Measurements from ENCODE around the gene MAP1LC3B.
"Not testable (repeated sequence)": the region's sequence is repeated elsewhere in the genome, so short reads cannot be mapped to it uniquely, and the experiment has no call there.

The MAP1LC3B gene

DNA sequence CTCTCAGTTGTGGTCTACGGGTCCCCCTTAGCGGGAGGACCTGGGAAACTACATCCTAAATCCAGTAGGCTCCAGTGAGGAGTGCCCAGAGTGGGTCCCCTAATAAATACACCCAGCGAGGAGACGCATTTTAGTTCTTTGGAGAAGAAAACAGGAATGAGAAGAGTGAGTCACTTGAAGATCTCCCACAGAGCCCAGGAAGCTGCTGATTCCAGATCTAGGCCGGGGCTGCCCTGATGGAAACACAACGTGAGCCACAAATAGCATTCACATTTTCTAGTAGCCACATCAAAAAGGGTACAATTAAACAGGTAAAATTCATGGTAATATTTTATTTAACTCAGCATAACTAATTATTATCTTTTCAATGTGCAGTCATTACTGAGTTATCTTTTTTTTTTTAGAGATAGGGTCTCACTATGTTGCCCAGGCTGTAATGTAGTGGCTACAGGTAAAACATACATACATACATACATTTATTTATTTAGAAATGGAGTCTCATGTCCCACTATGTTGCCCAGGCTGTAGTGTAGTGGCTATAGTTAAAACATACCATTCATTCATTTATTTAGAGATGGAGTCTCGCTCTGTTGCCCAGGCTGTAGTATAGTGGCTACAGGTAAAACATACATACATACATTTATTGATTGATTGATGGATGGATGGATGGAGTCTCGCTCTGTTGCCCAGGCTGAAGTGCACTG lies 30.1 kb upstream of the MAP1LC3B start:
- no peak for DNase-seq

DNA sequence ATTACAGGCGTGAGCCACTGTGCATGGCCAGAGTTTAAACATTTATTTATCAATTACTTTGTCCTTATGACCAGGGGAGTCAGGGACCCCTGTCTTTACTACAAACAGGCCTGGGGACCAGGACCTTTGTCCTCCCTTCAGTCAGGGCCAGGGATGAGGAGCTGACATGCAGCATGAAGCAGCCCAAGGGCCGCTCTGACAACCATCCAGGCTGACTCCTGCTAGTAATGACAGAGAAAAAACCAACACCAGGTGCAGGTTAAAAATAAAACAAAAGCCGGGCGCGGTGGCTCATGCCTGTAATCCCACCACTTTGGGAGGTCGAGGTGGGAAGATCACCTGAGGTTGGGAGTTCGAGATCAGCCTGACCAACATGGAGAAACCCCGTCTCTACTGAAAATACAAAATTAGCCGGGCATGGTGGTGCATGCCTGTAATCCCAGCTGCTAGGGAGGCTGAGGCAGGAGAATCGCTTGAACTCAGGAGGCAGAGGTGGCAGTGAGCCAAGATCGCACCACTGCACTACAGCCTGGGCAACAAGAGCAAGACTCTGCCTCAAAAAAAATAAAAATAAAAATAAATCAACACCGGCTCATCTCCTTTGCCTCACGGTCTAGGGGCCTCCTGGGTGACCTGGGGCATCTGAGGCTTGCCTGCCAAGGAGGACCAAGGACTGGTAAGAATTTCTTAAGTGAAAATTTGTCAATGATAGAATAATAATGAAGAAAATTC lies 29.1 kb upstream of the MAP1LC3B start:
- DNase-seq: not testable (repeated sequence)

DNA sequence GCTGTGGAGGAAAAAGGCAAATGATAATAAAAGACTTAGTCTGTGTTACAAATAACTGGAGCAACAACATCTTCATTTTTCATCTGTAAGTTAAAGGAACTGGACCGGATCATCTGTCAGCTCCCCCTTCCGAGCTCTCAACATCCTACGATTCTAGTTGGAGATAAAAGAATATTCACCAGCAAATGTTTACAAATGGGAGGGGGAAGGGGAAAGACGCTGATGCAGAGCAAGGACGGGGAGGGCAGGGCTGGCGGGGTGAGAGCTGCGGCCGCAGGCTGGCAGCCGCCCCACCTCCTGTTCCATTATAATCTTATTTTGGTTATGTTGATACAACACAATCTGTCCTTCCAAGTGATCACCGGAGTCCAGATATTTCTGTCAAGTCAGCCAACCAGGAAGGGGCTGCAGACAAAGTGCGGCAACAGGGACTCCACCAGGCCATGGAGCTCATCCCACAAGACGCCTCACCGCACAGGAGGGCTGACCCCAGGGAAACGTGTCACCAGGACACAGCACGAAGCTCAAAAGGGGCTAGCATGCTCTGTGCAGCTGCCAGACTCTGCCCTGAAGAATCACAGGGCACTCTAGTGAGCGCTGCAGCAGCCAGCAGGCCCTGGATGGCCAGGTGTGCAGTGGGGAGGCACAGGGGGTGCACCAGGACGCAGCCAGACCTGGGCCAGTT lies 28.2 kb upstream of the MAP1LC3B start:
- DNase-seq: no peak

DNA sequence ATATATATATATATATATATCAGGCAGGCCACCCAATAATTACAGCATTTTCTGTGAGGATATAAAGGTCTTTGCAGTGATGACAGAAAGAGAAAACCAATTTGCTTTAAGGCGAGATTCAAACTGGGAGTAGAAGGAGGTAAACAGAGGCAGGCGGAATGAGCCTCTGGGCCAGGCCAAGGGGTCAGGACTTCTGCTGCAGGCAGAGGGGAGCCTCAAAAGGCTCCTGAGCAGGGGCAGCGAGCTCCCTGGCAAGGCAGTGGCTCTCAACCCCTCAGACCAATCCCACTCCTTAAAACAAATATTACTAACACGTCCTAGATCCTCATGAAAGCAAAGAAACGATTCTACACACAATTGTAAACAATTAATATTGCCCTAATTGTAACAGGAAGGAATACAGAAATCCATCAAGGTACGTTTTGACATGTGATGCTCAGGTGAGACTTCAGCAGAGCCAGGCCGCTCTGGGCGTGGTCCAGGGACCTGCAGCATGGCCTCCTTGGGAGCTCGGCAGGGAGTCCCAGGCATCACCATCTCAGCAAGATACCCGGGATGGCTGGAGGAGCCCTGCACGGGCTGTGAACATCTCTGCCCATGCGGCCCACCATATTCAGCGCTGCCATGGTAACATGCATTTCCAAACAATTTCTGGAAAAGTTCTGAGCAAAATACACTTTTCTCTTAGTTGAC lies 27.0 kb upstream of the MAP1LC3B start:
- no peak for DNase-seq

DNA sequence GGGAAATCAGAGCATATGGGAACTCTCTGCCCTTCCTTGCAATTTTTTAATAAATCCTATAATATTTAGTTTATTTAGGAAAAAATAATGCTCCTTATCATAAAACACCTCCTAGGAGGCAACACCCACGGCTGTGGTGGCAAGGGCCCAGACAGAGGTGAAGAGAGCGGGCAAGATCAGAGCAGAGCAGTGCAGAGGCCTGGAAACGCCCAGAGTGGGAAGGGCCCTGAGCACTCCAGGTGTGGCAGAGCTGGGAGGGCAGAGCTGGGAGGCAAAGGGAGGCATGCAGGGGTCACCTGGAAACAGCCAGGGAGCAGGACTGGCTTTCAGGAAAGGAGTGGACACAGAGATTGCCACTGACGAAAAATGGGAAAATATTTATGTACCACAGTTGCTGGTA lies 25.8 kb upstream of the MAP1LC3B start:
- DNase-seq: no peak

DNA sequence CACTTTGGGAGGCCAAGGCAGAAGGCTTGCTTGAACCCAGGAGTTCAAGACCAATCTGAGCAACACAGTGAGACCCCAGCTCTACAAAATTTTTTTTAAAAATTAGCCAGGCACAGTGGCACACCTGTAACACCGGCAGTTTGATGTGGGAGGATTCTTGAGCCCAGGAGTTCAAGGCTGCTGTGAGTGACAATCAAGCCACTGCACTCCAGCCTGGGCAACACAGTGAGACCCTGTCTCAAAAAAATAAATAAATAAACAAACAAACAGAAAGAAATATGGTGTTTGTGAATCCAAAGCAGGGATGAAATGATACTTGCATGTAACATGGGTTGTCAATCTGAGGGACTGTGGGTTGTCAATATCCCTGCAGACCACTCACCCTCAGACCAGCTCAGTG lies 25.2 kb upstream of the MAP1LC3B start:
- no peak for DNase-seq

DNA sequence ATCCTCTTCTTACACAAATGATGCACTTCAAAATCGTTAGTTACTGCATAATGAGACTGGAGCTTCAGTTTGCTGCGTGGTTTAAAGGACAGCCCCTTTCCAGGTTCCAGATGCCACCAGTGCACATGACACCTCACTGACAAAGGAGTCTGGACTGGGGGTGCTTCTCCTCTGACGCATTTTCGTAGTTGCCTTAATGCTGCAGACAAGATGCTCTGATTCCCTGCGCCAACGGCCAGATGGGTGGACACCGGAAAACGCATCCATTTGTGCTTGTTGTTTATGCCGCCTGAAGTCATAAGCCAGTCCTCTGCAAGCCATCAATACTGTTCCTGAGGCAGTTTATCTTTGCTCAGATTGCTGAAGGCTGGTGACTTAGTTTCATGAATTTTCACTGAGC lies 24.6 kb upstream of the MAP1LC3B start:
- DNase-seq: no peak

DNA sequence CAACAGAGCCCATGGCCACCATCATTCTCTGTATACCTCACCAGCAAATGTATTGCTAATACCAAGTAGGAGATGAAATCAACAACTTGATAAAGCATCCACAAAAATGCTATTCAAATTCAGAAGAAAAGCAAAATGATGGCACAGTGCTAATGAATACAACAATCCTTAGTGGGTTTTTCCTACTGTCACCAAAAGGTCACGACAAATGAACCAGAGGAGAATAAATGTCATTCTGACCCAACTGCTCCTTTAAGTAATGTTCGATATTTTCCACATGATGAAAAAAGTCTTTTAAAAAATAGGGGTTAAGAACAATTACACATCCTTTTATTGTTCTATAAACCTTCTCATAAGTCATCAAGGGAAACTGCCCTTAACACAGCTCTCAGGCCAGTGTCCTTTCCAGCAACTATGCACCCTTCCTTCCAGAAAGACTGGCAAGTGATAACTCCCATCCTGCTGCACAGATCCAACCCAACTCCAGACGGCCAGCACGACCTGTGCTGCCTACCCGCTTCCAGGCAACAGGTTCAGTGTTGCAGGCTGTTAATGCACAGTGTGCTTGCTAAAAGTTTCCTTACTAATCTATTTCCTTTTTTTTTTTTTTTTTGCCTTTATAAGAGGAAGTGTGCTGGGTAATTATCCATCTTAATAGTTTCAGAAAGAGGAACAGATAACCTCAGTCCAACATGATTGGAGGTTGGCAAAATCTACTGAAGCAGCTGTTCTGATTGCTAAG lies 23.9 kb upstream of the MAP1LC3B start:
- DNase-seq: no peak

DNA sequence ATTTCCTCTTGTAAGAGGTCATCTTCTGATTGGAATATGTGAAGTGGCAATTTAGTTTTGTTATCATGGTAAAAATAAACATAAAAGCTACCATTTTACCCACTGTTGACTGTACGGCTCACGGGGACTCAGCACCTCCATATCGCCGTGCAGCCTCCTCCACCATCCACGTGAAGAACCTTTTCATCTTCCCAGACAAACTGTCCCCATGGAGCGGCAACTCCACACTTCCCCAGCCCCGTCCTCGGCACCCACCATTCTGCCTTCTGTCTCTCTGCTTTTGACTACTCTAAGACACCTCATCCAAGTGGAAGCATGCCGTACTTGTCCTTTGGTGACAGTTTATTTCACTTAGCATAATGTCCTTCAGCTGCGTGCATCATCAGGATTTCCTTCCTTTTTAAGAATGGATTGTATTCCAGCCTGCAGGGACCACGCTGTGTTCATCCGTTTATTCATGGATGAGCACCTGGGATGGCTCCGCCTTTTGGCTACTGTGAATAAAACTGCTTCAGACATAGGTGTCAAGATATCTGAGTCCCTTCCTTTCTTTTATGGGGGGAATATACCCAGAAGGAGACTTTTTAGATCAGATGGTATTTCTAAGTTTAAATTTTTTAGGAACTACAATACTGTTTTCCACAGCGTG lies 22.9 kb upstream of the MAP1LC3B start:
- DNase-seq: no peak

DNA sequence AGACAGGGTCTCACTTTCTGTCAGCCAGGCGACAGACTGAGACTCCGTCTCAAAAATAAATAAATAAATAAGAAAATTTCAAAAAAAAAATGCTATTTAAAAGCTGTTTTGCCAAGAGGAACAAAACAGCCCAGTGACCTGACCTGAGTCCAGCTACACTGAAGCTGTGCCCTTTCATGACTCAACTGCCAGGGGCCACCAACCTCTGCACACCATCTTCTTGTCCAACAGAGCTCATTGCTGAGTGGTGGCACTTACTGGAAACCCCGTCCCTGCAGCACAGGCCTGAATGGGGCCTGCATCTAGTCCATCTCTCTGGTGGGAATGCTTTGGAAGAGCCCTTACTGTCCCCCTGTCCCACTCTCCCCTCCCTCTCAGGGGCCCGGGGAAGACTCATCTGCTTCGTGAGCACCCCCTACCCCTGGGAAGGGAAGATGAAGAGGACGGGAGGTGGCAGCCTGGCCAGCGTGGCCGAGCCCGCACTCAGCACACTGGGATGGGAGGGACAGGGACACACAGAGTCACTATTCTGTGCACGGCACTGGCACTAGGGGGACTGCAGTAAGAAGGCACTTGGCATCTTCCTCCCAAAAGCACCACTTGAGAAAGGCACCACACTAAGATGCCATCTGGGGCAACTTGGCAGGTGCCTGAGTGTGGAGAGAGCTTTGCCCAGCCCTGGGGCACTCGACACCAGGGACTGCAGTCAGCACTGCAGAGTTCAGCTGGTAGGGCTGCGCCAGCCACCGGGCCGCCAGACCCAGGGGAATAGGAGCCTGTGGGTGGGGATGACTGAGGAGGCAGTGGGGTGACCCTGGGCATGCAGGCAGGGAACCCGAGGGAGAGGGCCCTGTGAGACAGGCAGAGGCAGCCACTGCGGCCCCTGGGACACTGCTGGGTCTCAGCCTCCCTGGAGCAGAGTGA lies 22.1 kb upstream of the MAP1LC3B start:
- no peak for DNase-seq

DNA sequence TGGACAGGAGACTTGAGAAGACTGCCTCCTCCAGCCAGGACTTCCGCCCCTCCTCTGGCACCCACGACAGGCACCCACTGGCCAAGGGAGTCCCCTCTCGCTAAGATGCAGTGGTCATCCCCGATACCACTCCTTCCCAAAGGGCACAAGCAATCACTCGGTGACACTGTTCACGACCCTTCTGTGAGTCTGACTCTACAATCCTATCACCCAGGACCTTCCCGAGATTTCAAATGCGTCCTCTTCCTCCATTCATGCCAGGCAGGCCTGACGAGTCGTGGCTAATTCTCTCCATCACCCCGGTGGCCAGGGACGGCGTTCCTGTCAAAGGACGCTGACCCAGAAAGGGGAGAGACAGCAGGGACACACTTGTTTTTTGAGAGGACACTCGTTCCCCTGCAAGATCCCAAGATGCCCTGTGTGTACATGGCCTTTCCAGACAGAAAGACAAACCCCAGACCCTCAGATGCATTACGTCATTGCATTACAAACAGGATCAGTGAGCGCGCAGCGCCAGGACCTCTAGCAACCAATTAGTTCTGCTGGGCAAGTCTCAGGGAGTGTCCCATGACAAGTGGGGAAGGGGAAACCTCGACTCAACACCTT lies 20.8 kb upstream of the MAP1LC3B start:
- DNase-seq: no peak

DNA sequence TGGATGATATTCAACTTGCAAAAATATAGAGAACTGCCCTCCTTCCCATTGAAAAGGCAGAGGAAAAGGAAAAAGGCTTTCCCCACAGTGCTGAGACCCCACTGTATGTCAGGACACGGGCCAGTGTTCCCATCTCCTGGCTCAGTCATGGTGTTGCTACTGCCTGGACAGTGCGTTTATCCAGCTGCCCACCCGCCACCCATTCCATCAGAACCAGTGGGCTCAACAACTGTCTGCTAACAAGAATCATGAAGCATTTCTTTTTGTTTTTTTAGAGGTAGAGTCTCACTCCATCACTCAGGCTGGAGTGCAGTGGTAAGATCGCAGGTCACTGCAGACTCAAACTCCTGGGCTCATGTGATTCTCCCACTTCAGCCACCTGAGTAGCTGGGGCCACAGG lies 19.8 kb upstream of the MAP1LC3B start:
- no peak for DNase-seq

DNA sequence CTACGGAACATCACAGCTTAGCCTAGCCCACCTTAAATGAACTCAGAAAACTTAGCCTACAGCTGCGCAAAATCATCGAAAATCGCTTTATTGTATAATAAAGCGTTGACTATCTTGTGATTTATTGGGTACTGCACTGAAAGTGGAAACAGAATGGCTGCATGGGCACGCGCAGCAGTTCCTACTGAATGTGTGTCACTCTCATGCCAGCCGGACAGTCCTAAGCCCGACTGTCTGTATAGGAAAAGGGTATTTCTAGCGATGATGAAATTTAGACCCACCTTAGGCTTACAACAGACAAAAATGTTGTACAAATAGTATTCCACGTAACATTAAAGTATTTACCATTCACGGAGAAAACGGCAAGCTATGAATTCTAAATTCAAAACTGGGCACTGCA lies 17.8 kb upstream of the MAP1LC3B start:
- DNase-seq: no peak

DNA sequence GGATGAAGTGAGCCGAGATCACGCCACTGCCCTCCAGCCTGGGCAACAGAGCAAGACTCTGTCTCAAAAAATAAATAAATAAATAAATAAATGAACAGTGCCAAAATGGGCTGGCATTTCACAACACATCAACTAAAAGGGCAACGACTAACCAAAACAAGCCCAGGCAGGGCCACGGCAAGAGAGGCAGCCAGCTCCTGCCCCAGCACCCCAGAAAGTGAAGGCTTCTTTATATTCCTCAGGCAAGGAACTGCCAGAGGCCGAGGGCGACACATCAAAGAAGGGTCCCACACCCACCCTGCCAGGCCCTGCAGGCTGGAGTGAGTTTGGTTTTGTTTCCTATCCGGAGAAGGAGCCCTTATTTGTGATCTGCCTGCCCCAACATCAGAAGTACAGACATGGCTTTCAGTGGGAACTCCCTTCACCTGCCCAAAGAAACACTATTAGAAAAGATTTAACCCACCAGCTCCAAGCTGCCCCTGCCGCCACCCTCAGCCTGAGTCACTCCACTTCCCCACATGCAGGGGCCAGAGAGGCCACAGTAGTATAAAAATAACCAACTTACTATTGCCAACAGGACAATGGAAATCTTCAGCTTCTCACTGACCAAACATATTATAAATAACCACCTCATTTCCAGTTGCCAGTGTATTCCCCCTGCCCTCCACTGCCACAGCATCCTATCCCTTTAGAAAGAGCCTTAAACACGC lies 16.6 kb upstream of the MAP1LC3B start:
- DNase-seq: no peak

DNA sequence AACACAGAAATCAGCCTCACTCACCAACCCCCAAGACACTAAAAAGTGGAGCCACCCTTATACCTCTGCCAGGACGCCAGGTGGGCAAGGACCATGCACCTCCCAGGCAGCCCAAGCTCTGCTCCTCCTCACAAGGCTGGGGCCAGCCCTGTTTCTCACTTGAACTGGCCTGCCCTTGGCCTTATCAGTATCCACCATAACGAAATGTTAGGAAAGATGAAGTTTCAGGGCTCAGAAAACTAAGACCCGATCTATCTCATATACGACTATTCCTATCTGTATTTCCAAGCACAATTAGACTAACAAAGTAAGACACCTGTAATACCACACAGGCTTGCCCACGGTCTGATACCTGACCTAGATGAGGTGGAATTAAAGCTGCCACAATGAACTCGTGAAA lies 15.5 kb upstream of the MAP1LC3B start:
- DNase-seq: no peak

DNA sequence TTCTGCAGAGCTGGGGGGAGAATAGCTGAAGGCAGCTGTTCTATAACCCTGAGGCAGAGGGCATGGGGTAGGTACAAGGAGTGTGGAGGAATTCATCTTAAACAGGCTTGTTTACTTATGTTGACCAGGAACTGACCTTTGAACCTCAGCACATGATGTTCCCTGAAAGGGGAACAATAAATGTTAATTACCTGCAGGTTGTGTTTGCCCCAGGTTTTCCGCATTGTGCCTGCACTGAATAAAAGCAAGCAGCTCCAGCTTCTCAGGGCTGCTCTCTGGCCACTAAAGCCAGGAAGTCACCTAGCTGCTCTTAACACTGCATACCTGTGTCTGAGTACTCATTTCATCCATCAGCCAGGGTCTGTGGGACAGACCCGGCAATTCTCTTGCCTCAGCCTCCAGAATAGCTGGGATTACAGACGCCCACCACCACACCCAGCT lies 12.8 kb upstream of the MAP1LC3B start:
- DNase-seq: not testable (repeated sequence)

DNA sequence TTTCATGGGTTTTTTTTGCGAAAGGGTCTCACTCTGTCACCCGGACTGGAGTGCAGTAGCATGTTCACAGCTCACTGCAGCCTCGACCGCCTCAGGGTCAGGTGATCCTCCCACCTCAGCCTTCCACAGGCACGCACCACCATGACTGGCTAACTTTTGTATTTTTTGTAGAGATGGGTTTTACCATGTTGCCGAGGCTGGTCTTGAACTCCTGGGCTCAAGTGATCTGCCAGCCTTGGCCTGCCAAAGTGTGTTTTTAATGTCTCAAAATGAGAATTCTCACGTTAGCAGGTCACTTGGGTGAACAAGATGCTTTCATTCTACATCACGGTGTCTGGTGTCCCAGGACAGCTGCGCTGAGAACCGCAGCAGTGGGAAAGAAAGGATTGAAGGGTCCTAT lies 11.7 kb upstream of the MAP1LC3B start:
- no peak for DNase-seq

DNA sequence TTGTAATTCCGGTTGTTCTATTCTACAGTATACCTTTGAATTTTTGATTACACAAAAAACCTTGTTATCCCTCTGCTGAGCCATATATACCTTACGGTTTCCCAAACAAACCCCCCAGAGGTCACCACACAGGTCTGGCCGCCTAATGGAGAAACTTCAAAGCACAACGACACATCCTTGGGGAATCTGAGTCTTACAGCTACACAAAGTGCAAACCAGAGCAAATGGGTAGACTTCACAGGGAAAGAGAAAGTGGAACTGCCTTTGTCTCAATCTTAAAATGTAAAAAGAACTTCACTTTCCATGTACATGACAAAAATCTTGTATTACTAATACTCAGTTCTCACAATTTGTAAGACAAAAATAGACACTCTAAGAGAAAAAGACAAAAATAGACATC lies 11.3 kb upstream of the MAP1LC3B start:
- no peak for DNase-seq

DNA sequence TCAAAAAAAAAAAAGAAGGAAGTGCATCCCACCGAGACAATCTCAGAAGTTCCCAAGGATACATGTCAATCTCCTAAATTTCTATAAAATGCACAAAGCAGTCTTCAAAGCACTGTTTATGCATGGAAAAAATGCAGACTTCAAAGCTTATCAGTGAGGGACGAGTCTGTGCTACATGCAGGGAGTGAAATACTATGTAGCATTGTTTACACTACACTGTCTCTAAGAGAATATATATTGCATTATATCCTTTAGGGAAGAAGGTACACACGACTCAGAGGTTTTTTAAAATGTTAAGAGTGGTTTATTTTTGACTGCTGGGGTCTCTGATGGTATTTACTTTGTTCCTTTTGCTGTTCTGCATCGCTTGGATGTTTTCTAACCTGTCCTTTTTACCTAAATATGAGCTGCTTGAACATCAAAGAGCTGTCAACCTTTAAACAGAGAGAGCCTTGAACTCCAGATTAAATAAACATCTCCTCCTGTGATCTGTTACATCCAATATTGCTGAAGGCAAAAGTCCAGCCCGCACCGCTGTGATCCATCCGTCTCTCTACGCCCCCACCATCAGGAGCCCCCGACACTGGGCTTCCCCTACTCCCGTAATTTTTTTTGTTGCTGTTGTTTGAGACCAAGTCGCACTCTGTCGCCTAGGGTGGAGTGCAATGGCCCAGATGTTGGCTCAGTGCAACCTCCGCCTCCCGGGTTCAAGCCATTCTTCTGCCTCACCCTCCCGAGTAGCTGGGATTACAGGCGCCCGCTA lies 9.9 kb upstream of the MAP1LC3B start:
- no peak for DNase-seq
